Measurements from ENCODE around the gene ABCA2.
"Not testable (repeated sequence)": the region's sequence is repeated elsewhere in the genome, so short reads cannot be mapped to it uniquely, and the experiment has no call there.

ABCA2 gene

DNA sequence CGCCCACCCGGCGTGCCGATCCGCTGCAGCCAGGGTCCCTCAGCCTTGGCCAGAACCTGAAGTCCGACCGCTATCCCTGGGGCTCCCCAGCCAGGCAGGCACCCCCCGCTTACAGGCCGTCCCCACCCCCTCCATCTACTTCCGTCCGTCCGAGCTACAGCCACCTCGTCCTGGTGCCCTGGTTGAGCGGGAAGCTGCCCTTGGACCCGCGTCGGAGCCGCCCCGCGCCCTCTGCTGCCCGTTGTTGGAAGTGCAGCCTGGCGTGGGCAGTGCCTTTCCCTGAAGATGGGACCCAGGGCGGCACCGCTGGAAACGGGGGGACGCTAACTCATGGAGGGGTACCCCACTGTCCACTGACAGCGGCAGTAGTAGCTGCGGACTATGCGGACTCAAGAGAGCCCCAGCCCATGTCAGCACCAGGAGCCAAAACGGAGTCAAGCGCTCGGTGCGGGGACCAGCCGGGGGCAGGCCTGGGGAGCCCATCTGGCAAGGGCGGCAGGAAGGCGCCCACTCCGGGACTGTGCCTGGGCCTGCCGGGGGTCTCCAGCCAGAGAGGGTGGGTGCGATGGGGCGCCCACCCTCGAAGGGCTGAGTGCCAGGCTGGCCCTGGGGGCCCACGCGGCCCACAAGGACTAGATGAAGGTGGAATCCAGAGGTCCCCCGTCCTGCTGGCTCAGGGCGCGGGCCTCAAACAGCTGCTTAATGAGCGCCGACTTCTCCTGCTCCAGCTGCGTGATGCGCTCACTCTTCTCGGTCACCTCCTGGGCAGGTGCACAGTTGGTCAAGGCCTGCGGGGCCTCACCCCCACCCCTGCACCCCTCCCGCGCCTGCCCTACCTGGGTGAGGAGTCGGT is 36.2 kb upstream of the ABCA2 start:
- TF ChIP-seq, protein P1, sequence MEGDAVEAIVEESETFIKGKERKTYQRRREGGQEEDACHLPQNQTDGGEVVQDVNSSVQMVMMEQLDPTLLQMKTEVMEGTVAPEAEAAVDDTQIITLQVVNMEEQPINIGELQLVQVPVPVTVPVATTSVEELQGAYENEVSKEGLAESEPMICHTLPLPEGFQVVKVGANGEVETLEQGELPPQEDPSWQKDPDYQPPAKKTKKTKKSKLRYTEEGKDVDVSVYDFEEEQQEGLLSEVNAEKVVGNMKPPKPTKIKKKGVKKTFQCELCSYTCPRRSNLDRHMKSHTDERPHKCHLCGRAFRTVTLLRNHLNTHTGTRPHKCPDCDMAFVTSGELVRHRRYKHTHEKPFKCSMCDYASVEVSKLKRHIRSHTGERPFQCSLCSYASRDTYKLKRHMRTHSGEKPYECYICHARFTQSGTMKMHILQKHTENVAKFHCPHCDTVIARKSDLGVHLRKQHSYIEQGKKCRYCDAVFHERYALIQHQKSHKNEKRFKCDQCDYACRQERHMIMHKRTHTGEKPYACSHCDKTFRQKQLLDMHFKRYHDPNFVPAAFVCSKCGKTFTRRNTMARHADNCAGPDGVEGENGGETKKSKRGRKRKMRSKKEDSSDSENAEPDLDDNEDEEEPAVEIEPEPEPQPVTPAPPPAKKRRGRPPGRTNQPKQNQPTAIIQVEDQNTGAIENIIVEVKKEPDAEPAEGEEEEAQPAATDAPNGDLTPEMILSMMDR (IDR thresholded peaks at IDR 0.05; ENCODE audit: control extremely low read depth, extremely low read depth, low read depth, missing control alignments), result peak; percentile 94
- CTCF ChIA-PET, result interaction anchor here (0.7 to 11.6 kb wide), 29 partner anchors 8 to 286 kb away, joined by 3 to 202 read pairs (median 5); partner anchors contain the start of genes ABCA2, ANAPC2, FBXW5 and FUT7
- POLR2A ChIA-PET, result interaction anchor here (0.6 to 0.8 kb wide), 3 partner anchors 17 to 177 kb away, joined by 3 to 4 read pairs (median 3); no protein-coding TSS in a partner anchor
- DNase-seq (ENCODE audit: extremely low spot score), result peak; percentile 69

- CTCF ChIA-PET, result interaction anchor here (0.7 to 11.6 kb wide), 30 partner anchors 8 to 285 kb away, joined by 3 to 202 read pairs (median 5); partner anchors contain the start of genes ABCA2, ANAPC2, FBXW5 and FUT7
- POLR2A ChIA-PET, result interaction anchor here (0.6 to 0.8 kb wide), 2 partner anchors 139 to 177 kb away, joined by 3 to 4 read pairs; no protein-coding TSS in a partner anchor
- no peak for DNase-seq (ENCODE audit: extremely low spot score)
- TF ChIP-seq, protein P1 (IDR thresholded peaks at IDR 0.05; ENCODE audit: control extremely low read depth, extremely low read depth, low read depth, missing control alignments), result no peak
Measured at GRCh38 chr9:137063311-137064026, 35.4 kb upstream of the ABCA2 start.

- POLR2A ChIA-PET; DNase-seq (ENCODE audit: extremely low spot score): not testable (repeated sequence)
- CTCF ChIA-PET, result interaction anchor here (0.8 to 11.6 kb wide), 7 partner anchors 9 to 201 kb away, joined by 3 to 202 read pairs (median 5); partner anchors contain the start of genes ABCA2 and FUT7
Measured at GRCh38 chr9:137062798-137063197, 34.8 kb upstream of the ABCA2 start.

- DNase-seq (ENCODE audit: extremely low spot score), result no peak
- POLR2A ChIA-PET, result no interaction called here
- TF ChIP-seq, protein P1 (IDR thresholded peaks at IDR 0.05; ENCODE audit: control extremely low read depth, extremely low read depth, low read depth, missing control alignments), result no peak
- CTCF ChIA-PET, result interaction anchor here (1.9 to 11.6 kb wide), 3 partner anchors 9 to 115 kb away, joined by 5 to 202 read pairs (median 48); partner anchors contain the start of genes ABCA2 and FUT7
Measured at GRCh38 chr9:137062384-137062783, 34.3 kb upstream of the ABCA2 start.

DNA sequence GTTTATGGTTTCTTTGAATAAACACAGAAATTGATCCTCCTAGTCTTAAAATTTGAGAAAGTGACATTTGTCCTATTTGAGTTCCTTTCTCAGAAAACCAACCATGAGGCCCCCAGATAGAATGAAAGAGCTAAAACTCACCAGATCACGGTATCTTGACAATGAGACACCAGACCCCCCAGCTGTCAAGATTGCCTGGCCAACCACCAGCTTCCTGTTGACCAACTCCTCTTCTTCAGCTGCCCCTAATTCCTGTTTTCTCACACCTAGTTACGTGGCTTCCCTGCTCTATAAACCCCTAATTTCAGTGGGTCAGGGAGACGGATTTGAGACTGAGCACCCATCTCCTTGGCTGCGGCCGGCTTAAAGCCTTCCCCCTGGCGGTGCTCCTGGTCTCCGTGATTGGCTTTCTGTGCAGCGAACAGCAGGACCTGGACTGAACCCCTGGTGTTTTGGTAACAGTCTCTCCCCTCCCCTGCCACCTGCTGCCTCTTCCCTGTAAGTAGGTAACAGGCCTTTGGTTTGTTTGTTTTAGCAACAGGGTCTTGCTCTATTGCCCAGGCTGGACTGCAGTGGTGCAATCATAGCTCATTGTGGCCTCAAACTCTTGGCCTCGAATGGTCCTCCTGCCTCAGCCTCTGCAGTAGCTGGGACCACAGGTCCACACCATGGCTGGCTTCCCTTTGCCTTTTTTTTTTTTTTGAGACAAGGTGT is 30.6 kb upstream of the ABCA2 start:
- ChIA-PET CTCF (interaction anchor here (0.9 to 7.2 kb wide), 6 partner anchors 10 to 178 kb away, joined by 3 to 55 read pairs (median 6); partner anchors contain the start of genes NPDC1 and SAPCD2), POLR2A (interaction anchor here (0.6 kb wide), 1 partner anchor 48 kb away, joined by 4 read pairs; no protein-coding TSS in a partner anchor)
- DNase-seq (ENCODE audit: extremely low spot score), result no peak
- TF ChIP-seq, protein P1 (IDR thresholded peaks at IDR 0.05; ENCODE audit: control extremely low read depth, extremely low read depth, low read depth, missing control alignments), result no peak

- TF ChIP-seq, protein P1 (IDR thresholded peaks at IDR 0.05; ENCODE audit: control extremely low read depth, extremely low read depth, low read depth, missing control alignments), result no peak
- DNase-seq (ENCODE audit: extremely low spot score), result no peak
- ChIA-PET POLR2A (no interaction called here), CTCF (interaction anchor here (0.8 to 7.2 kb wide), 2 partner anchors 11 kb away, joined by 3 to 55 read pairs; partner anchors contain the start of gene SAPCD2)
Measured at GRCh38 chr9:137057545-137057944, 29.5 kb upstream of the ABCA2 start.
